ENCODE results near the gene MYT1. TPM values are rescaled to one million over a fixed set of nuclear protein-coding genes. Genes with fewer than 3 reads are reported as not detected.
A peak's percentile ranks its signal among the peaks of the same experiment; 100 is the strongest.

The MYT1 gene
- total RNA-seq, 2 donors from 2014 or later: 0.21 to 0.34 TPM

DNA sequence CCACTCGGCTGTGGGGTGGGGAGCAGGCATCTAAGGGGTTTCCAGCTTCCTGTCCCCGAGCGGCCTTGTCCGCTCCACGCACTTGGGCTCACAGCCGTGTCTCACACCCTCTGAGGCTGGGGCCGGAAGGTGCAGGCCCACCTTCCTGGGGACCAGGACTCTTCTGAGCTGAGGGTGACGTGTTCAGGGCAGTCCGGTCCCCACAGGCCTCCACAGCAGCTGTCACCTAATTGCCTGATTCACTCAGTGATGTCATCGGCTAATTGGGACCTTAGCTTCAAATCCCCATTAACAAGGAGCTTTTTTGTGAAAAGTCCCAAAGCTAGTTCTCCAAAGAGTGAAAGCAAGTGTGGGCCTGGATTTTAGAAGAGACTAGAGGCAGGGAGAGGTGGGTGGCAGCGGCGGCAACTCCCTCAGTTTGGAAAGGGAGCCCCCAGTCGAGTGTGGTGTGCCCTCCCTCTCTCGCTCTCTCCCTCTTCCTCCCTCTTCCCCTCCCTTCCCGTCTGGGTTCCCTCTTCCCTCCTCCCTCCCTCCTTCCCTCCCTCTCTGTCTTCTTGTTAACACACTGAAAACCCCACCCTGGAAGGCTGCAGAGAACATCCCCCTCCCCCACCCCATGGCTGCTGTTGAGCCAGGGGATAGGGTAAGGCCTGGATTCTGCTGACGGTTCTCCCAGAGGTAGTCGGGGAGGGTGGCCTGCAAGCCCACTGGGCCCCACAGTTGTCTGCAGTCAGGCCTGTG lies 39.0 kb downstream of the MYT1 start:
- intact Hi-C loops (cut with DNase I): no loop called here
- DNase-seq (no peak), ATAC-seq (peak in 1 of 2 donors; percentile 24)

DNA sequence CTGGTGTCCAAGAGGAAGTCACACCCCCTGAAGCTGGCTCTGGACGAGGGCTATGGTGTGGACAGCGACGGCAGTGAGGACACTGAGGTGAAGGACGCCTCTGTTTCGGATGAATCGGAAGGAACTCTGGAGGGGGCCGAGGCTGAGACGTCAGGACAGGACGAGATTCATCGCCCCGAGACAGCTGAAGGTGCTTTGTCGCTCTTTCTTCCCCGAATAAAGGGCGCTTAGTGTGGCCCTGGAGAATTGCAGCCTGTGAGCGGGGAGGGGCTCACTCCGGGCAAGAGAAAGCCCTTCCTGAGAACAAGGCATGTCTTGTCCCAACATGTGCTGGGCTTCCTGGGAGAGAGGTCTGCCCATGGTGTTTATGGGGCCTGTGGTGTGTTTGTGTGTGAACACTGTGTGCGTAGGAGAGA lies 41.4 kb downstream of the MYT1 start:
- DNase-seq (no peak), ATAC-seq (no peak)
- intact Hi-C loops (cut with DNase I): no loop called here

DNA sequence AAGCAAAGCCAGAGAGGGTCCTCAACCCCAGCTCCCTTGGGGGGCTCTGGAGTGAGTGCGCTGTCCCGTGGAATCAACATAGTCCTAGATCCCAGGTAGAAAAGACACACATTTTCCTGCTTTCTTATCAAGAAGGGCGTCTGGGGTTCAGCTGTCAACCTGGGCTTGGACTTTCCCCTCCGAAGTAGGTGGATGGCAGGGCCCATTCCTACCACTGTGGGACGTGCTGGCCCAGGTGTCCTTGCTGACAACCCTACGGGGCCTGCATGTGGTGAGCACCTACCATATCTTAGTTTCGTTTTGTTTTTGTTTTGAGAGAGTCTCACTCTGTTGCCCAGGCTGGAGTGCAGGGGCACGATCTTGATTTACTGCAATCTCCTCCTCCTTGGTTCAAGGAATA lies 42.4 kb downstream of the MYT1 start:
- DNase-seq (no peak), ATAC-seq (no peak)
- intact Hi-C loops (cut with DNase I): no loop called here

DNA sequence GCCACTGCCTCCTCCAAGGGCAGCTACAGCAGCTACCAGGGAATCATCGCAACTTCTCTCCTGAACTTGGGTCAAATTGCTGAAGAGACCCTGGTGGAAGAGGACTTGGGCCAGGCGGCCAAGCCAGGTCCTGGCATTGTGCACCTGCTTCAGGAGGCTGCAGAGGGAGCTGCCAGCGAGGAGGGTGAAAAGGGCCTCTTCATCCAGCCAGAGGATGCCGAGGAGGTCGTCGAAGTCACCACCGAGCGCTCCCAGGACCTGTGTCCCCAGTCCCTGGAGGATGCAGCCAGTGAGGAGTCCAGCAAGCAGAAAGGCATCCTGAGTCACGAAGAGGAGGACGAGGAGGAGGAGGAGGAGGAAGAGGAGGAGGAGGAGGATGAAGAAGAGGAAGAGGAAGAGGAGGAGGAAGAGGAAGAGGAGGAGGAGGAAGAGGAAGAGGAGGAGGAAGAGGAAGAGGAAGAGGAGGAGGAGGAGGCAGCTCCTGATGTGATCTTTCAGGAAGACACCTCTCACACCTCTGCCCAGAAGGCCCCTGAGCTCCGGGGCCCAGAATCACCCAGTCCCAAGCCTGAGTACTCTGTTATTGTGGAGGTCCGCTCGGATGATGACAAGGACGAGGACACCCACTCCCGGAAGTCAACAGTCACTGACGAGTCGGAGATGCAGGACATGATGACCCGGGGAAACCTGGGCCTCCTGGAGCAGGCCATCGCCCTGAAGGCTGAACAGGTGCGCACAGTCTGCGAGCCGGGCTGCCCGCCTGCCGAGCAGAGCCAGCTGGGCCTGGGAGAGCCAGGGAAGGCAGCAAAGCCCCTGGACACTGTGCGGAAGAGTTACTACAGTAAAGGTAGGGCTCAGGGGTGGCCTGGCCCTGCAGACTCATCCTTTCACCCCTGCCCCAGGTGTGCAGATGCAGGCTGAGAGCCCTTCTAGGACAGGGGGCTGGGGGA lies 43.7 kb downstream of the MYT1 start:
- DNase-seq (no peak), ATAC-seq (no peak)
- intact Hi-C loops (cut with DNase I): no loop called here

DNA sequence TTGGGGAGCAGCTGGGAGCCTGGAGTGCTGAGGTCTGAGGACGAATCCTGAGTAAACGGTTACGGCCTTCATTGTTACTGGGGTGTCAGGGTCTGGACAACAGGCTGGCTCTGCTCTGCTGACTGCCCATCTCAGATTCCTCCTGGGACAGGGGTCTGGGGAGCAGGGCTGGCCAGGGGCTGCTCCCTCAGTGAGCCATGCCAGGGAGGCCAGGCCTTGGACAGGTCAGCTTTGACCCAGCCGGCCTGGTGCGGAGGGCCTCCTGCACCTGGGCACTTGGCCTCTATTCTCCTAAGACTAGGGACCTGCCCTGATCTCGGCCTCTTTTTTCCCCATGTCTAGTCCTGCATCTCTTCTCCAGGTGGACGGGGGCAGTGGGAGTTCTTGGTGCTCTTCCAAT lies 44.9 kb downstream of the MYT1 start:
- DNase-seq: no peak
- no peak for ATAC-seq
- intact Hi-C loops (cut with DNase I): no loop called here

DNA sequence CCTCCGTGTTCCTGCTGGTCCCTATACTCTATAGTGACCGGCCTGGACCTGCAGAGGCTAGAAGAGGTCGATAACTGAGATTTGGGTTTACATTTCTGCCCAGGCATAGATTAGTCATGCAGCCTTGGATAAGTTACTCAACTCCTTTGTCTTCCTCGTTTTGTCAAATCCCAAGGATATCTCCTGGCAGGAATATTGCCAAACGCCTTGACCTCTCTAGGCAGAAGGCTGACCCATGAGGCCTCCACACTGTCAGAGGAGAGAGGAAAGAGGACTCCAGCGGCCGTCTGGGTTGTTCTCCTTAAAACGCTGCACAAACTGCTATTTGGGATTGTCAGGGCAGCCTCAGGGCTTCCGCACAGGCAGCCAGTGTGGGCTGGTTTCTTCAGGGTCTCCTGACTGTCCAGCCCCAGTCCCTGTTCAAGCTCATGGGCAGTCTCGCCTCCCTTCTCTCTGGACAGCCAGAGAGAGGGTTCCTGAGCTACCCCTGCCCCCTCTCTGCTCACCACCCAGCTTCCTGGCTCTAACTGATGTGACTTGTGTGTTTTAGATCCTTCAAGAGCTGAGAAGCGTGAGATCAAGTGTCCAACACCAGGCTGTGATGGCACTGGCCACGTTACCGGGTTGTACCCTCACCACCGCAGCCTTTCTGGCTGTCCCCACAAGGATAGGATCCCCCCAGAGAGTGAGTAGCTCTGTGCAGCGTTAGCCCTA lies 46.6 kb downstream of the MYT1 start:
- DNase-seq (no peak), ATAC-seq (no peak)
- intact Hi-C loops (cut with DNase I): loop anchor here in 1 of 2 donors (5.0 kb wide), 1 partner anchor 46 kb away; the partner anchor contains the start of gene PCMTD2

DNA sequence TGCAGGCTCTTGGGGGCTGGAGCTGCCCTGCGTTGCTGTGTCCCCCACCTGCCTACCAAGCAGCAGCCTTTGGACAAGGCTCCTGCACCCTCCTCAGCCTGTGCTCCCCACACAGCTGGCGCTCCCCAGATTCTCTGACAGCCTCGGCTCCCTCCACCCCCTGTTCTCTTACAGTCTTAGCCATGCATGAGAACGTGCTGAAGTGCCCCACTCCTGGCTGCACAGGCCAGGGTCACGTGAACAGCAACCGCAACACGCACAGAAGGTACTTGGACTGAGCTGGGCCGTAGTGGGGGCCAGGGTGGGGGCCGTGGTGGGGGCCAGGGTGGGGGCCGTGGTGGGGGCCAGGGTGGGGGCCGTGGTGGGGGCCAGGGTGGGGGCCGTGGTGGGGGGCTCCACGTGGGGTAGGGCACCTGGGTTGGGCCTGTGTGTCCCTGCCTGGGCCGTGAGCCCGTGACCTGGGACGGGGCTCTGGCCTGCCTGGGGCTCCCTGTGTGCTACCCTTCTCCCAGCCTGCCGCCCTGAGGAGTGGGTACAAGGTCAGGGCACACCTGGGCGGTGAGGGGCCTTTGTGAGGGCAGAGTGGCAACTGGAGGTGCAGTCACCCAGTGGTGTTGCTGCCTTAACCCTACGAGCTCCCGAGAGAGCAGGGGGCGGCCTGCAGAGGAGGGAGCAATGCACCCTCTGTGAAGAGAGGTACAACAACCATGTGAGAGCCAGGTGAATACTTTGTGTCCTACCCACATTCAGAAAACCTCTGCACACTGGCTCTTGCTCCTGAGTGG lies 47.8 kb downstream of the MYT1 start:
- intact Hi-C loops (cut with DNase I): loop anchor here in 1 of 2 donors (5.0 kb wide), 1 partner anchor 45 kb away; the partner anchor contains the start of gene PCMTD2
- peak in 1 of 2 donors; percentile 11 for ATAC-seq
- DNase-seq: no peak

DNA sequence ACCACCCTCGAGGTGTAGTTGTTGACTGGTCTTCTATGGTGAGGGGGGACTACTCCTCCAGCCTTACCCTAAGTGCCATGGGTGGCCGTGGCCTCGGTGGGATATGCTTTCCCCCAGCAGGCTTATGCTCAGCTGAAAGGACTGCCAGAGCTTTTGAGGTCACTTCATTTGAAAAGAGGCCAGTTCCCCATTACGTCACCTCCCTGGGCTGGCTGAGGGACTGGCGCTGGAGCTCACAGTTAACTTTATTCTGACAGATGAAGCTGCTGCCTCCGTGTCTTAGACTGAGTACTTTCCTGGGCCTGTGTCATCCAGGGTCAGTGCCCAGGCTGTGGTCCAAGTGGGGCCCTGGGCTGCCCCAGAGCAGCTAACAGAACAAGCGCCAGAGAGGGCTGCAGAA lies 48.5 kb downstream of the MYT1 start:
- peak; percentile 82 to 91 for ATAC-seq
- intact Hi-C loops (cut with DNase I): loop anchor here in 1 of 2 donors (5.0 kb wide), 1 partner anchor 45 kb away; the partner anchor contains the start of gene PCMTD2
- DNase-seq: peak; percentile 65

DNA sequence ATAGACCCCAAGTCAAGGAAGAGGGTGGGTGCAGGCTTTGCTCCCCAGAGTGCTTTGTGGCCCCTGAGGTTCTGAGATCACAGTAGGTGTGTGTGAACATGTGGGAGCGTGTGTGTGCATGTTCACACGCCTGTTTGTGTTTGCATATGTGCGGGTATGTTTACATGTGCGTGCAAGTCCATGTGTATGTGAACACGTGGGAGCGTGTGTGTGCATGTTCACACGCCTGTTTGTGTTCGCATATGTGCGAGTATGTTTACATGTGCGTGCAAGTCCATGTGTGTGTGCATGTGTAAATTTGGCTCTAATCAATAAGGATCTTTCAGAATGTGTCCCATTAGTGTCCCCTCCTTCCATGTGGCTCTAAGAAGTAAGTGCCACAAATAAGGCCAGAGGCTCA lies 49.9 kb downstream of the MYT1 start:
- no peak for ATAC-seq
- intact Hi-C loops (cut with DNase I): loop anchor here in 1 of 2 donors (5.0 kb wide), 1 partner anchor 43 kb away; the partner anchor contains the start of gene PCMTD2
- DNase-seq: no peak

DNA sequence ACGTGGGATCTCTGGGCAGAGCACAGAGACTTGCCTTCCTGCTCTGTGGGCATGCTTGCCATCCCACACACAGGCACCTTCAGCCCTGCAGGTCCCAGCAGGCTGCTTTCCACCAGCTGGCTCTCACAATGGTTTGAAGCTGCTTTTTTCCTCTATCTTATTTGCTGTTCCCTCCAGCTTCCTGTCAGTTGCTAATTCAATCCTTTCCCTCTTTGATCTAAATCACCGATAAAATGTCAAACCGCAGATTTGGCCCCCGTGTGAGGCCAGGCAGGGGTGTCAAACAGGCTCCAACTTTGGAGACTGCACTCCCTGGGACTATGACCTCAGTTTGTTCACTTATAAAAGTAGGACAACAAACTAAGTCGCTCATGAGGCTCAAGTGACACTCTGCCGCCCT lies 50.7 kb downstream of the MYT1 start:
- ATAC-seq: no peak
- DNase-seq: no peak
- intact Hi-C loops (cut with DNase I): loop anchor here in 1 of 2 donors (5.0 kb wide), 1 partner anchor 42 kb away; the partner anchor contains the start of gene PCMTD2

DNA sequence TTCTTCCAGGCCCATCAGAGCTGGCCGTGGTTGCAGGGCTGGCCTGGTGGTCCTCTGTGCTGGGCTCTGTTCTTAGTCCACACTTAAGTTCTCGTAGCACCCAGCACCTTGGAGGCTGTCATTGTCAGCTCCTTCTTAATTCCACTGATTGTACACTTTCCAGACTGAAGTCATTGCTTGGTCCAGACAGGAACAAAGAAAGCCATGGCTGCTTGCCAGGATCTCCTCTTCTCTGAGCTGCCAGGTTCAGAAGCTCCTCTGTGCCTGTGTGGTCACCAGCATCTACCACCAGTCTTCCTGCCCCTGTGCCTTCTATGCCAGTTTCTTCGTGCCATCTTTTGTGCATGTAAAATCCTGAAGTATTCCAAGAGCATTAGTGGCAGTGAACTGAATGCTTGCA lies 51.8 kb downstream of the MYT1 start:
- DNase-seq (peak; percentile 55), ATAC-seq (peak in 1 of 2 donors; percentile 21)
- intact Hi-C loops (cut with DNase I): no loop called here

DNA sequence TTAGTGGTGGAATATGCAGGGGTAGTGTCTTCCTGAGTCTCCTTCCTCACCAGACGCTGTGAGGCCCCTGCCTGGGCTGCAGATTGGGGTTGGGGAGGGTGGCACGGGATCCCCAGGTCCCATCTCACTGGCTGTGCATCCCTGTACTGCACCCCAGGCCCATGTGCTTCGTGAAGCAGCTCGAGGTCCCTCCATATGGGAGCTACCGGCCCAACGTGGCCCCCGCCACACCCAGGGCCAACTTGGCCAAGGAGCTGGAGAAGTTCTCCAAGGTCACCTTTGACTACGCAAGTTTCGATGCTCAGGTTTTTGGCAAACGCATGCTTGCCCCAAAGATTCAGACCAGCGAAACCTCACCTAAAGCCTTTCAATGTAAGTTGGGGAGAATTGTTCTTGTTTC lies 52.7 kb downstream of the MYT1 start:
- DNase-seq: no peak
- intact Hi-C loops (cut with DNase I): no loop called here
- ATAC-seq: no peak

DNA sequence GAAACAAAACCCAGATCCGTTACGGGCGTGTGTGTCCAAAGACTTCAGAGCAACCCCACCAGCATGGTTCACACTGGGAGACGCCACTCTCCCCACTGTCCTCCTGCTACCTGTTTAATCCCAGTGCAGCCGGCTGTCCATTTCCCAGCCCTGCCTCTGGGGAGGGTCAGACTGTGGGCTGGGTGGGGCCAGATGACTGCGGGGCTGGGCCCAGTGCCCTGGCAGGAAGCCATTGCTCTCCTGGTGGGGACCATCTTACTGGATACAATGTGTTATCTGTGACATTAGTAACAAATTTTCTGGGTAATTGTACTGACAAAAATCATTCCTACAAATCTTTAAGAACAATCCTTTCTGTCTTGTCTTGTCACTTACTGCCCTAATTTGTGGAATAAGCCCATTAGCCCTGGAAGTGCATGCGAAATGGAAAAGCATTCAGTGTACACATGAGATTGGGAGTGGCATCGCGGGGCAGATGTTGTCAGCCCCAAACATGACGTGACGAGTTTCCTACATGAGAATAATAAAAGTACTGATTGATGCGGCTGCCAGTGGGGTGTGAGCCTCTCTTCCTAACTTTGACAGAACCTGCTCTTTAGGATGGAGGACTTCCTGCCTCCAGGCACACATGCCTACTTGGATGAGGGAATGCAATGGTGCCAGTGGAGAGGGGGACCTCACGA lies 53.4 kb downstream of the MYT1 start:
- ATAC-seq: no peak
- no peak for DNase-seq
- intact Hi-C loops (cut with DNase I): no loop called here

DNA sequence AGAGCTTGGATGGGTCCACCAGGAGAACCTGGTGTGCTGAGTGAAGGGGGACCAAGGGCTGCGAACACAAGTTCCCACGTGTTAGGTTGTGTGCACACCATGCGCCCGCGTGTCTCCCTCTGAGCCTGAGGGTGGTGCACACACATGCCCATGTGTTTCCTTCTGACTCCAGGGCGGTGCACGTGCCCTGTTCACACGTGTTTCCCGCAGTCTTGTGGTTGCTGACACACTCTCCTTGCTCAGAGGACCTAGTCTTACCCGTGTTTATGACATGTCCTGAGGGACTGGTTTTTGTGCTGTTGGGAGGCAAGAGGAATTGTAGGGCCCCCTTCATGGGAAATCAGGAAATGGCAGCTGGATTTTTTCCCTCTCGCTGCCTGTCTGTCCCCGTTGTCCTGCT lies 55.0 kb downstream of the MYT1 start:
- intact Hi-C loops (cut with DNase I): no loop called here
- ATAC-seq (no peak), DNase-seq (no peak)

DNA sequence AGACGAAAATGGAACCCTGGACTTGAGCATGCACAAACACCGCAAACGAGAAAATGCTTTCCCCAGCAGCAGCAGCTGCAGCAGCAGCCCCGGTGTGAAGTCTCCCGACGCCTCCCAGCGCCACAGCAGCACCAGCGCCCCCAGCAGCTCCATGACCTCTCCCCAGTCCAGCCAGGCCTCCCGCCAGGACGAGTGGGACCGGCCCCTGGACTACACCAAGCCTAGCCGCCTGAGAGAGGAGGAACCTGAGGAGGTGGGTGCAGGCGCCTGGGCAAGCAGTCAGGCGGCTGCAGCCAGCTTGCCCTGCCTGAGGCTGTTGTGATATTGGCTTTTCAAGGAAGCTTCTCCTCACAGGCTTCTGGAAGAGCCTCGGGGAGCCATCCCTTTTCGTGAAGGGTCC lies 55.5 kb downstream of the MYT1 start:
- intact Hi-C loops (cut with DNase I): no loop called here
- no peak for DNase-seq

DNA sequence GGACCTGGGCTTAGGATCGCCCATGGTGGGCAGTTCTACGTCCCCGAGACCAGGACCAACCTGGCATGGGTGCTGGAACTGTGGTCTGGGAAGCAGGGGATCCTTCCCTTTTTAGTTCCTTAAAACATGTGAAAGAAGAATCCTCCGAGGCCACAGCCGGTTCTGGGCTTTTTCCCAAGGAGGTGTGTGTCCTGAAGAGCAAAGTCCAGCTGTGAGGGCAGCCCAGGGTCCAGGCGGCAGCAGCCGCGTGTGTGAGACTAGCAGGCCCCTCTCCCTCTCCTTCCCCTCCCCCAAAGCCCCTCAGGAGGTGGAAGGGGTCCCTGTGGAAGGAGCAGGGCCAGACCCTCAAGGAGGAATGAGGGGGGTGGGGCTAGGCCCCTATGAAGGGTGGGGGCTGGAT lies 56.2 kb downstream of the MYT1 start:
- ATAC-seq (no peak), DNase-seq (no peak)
- intact Hi-C loops (cut with DNase I): no loop called here

More for the DNA sequence above, 55.5 kb downstream of the MYT1 start:
- no peak for ATAC-seq

DNA sequence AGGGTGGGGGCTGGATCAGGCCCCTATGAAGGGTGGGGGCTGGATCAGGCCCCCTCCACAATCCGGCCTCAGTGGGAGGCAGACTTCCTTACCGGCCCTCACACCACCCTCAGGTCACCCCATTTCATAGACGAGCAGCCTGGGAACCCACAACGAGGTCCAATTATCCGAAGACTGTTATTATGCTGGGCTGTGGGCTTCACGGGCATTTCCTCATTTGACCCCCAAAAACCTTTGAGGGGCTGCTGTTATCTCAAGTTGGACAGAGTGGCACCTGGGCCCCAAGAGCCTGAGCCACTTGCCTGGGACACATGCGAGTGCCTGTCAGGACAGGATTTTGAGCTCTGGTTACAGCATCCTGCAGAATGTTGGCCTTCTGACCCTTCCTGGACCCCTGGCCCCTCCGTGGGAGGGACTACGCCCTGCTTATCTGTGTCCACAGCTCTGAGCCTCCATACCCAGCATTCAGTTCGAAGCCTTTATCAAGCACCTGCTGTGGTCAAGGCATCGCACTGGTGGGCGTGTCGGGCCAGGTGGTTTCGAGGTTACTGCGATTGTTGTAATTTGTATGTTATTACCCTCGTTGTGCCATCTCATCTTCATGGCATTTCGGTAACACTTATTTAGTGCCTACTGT lies 56.8 kb downstream of the MYT1 start:
- intact Hi-C loops (cut with DNase I): no loop called here
- no peak for DNase-seq
- no peak for ATAC-seq
